ENCODE results near the gene TEX29.

The TEX29 gene

GRCh38 chr13:111314852-111315251 is 5.6 kb upstream of the TEX29 start:
- Histone ChIP-seq H3K27me3 (ENCODE audit: low read length) (no peaks in the 10 kb centered on the region), H4K20me1 (ENCODE audit: low read depth, low read length) (no peaks in the 10 kb centered on the region), H3F3A (ENCODE audit: insufficient read depth) (no peaks in the 10 kb centered on the region), H3K4me3 (ENCODE audit: insufficient read depth, low read length, poor library complexity, severe bottlenecking) (no peak overlapping the region), H3K9me3 (ENCODE audit: insufficient read depth, low read length) (no peaks in the 10 kb centered on the region), H3K4me2 (ENCODE audit: low read depth, low read length, poor library complexity, severe bottlenecking) (no peak overlapping the region), H3K79me2 (ENCODE audit: insufficient read depth, low read length) (no peaks in the 10 kb centered on the region), H2AFZ (ENCODE audit: low read depth, low read length, severe bottlenecking) (no peak overlapping the region), H3K27ac (ENCODE audit: low read depth, low read length) (no peak overlapping the region), H3K9ac (ENCODE audit: low read length) (no peak overlapping the region), H3K9me2 (replicated peaks; ENCODE audit: insufficient read depth, low read length) (no peaks in the 10 kb centered on the region), H3K36me3 (ENCODE audit: low read length) (no peaks in the 10 kb centered on the region)
- TF ChIP-seq CTCF (IDR thresholded peaks at IDR 0.05; ENCODE audit: insufficient read depth, low read length, poor library complexity, severe bottlenecking) = no peak
- TF ChIP-seq EZH2phosphoT487 (conservative IDR thresholded peaks at IDR 0.05; ENCODE audit: low read length) = no peak

- Histone ChIP-seq H3K4me3 (ENCODE audit: insufficient read depth, low read length, poor library complexity, severe bottlenecking) (no peak overlapping the region), H3K36me3 (ENCODE audit: low read length) (no peaks in the 10 kb centered on the region), H3K4me2 (ENCODE audit: low read depth, low read length, poor library complexity, severe bottlenecking) (no peak overlapping the region), H3F3A (ENCODE audit: insufficient read depth) (no peaks in the 10 kb centered on the region), H3K9me3 (ENCODE audit: insufficient read depth, low read length) (no peaks in the 10 kb centered on the region), H3K9ac (ENCODE audit: low read length) (no peak overlapping the region), H3K9me2 (replicated peaks; ENCODE audit: insufficient read depth, low read length) (no peaks in the 10 kb centered on the region), H3K27ac (ENCODE audit: low read depth, low read length) (no peak overlapping the region), H4K20me1 (ENCODE audit: low read depth, low read length) (no peaks in the 10 kb centered on the region), H3K79me2 (ENCODE audit: insufficient read depth, low read length) (no peaks in the 10 kb centered on the region), H2AFZ (ENCODE audit: low read depth, low read length, severe bottlenecking) (no peak overlapping the region), H3K27me3 (ENCODE audit: low read length) (no peaks in the 10 kb centered on the region)
- TF ChIP-seq CTCF (IDR thresholded peaks at IDR 0.05; ENCODE audit: insufficient read depth, low read length, poor library complexity, severe bottlenecking) (no peak), EZH2phosphoT487 (conservative IDR thresholded peaks at IDR 0.05; ENCODE audit: low read length) (no peak)
These were observed 5.0 kb upstream of the TEX29 start for GRCh38 chr13:111315347-111315995.

GRCh38 chr13:111316161-111316730 is 4.2 kb upstream of the TEX29 start:
- Histone ChIP-seq H3K9ac (ENCODE audit: low read length) (no peak overlapping the region), H3K27ac (ENCODE audit: low read depth, low read length) (no peak overlapping the region), H3K4me2 (ENCODE audit: low read depth, low read length, poor library complexity, severe bottlenecking) (no peak overlapping the region), H4K20me1 (ENCODE audit: low read depth, low read length) (no peaks in the 10 kb centered on the region), H3K9me2 (replicated peaks; ENCODE audit: insufficient read depth, low read length) (no peaks in the 10 kb centered on the region), H3K27me3 (ENCODE audit: low read length) (no peaks in the 10 kb centered on the region), H3K9me3 (ENCODE audit: insufficient read depth, low read length) (no peaks in the 10 kb centered on the region), H3K4me3 (ENCODE audit: insufficient read depth, low read length, poor library complexity, severe bottlenecking) (no peak overlapping the region), H2AFZ (ENCODE audit: low read depth, low read length, severe bottlenecking) (no peak overlapping the region), H3K36me3 (ENCODE audit: low read length) (no peaks in the 10 kb centered on the region), H3F3A (ENCODE audit: insufficient read depth) (no peaks in the 10 kb centered on the region), H3K79me2 (ENCODE audit: insufficient read depth, low read length) (no peaks in the 10 kb centered on the region)
- TF ChIP-seq EZH2phosphoT487 (conservative IDR thresholded peaks at IDR 0.05; ENCODE audit: low read length) (no peak), CTCF (IDR thresholded peaks at IDR 0.05; ENCODE audit: insufficient read depth, low read length, poor library complexity, severe bottlenecking) (no peak)

All from SU-DHL-6 (cell line).